Heart right ventricle (tissue), 16 donors: ENCODE data around the gene TMEM92. TPM values are rescaled to one million over a fixed set of nuclear protein-coding genes. Genes with fewer than 3 reads are reported as not detected.

Source experiments
- ATAC-seq, 8 donors: fragments of 200-7000 bp; cut with Tn5 transposase; one replicate each; pipeline ENCODE4 v1.9.1; 2020; ENCODE audit warnings: mild to moderate bottlenecking in 8 of 8, moderate library complexity in 8 of 8, moderate number of reproducible peaks in 1 of 8
- DNase-seq, 2 donors: peaks; one replicate each; pipeline ENCODE4 v3.0.0-alpha.2; 2020
- H3K27ac ChIP-seq, 10 donors: fragments of 200-600 bp; sonication (generic) in 2 of 10; one replicate each; pipeline versions ENCODE4 v1.5.0 to v1.8.0; 2020 to 2022; ENCODE audit warnings: mild to moderate bottlenecking in 3 of 10
- H3K27me3 ChIP-seq, 7 donors: fragments of 200-600 bp; one replicate each; pipeline ENCODE4 v1.8.0; 2021 to 2022; ENCODE audit warnings: mild to moderate bottlenecking in 2 of 7
- H3K36me3 ChIP-seq, 9 donors: fragments of 200-600 bp; sonication (generic) in 1 of 9; one replicate each; pipeline versions ENCODE4 v1.5.0 to v1.8.0; 2020 to 2022; ENCODE audit warnings: mild to moderate bottlenecking in 2 of 9
- H3K4me1 ChIP-seq, 9 donors: fragments of 200-600 bp; sonication (generic) in 1 of 9; one replicate each; pipeline versions ENCODE4 v1.5.0 to v1.8.0; 2020 to 2022; ENCODE audit warnings: mild to moderate bottlenecking in 4 of 9
- H3K4me3 ChIP-seq, 10 donors: fragments of 200-600 bp; sonication (generic) in 2 of 10; one replicate each; pipeline versions ENCODE4 v1.5.0 to v1.8.0; 2020 to 2022; ENCODE audit warnings: mild to moderate bottlenecking in 7 of 10, moderate library complexity in 2 of 10
- H3K9me3 ChIP-seq, 11 donors: fragments of 200-600 bp in 10 of 11; sonication (generic) in 2 of 11; one replicate each; pipeline versions ENCODE4 v1.5.0 to v1.8.0; 2013 to 2022; ENCODE audit warnings: mild to moderate bottlenecking in 2 of 11, control low read depth in 1 of 11, moderate library complexity in 1 of 11
- WGBS, 2 donors: extraction: QIAGEN DNeasy Blood & Tissue Kit; methylation state at CpG; one replicate each; pipeline ENCODE4 v1.1.7; 2013; ENCODE audit warnings: inconsistent platforms in 1 of 2; 5-methylcytosine and 5-hydroxymethylcytosine counted together
- intact Hi-C, 10 donors: fragments of 100-400 bp; cut with DNase I; formaldehyde crosslinking; loops; one replicate each; pipeline versions ENCODE4 v1.11.1 to v1.14.2; 2022
- polyA plus RNA-seq, 2 donors: library from polyadenylated mRNA; stranded (reverse); fragments of 200-250 nt; gene quantifications; one replicate each; pipeline ENCODE4 v1.2.3, GENCODE V29; 2013
- total RNA-seq, 10 donors: library from RNA; stranded (reverse); fragmentation: NEBNext Ultra II Directional in 3 of 10; extraction: Animal tissue kit (Norgen Biotek cat#: 25700) in 3 of 10; gene quantifications; one replicate each; pipeline versions ENCODE4 v1.2.1 to v1.2.4, GENCODE V29; 2021 to 2023
- TF ChIP-seq, protein P1 (sequence below), 9 donors: fragments of 200-600 bp; sonication (generic) in 2 of 9; IDR thresholded peaks; one replicate each; pipeline versions ENCODE4 v1.5.0 to v1.8.0; 2021 to 2022; ENCODE audit warnings: antibody characterized with exemption in 9 of 9, mild to moderate bottlenecking in 5 of 9, moderate library complexity in 1 of 9
- donor health status: Arrhythmogenic right ventricular cardiomyopathy.
- donor health status: ischemic (EF 13 %, LVEDD 7.1; RV severe dilation, severe dysfunction).
- donor health status: healthy with polysubstance abuse.
- donor health status: DM: no; HTN: yes; CAD: no.
- donor health status: DM: no; HTN: no; CAD: no.
- donor health status: ischemic (EF 25% LVEDD 6.9; RV normal size, moderate dysfunction).
- donor health status: ischemic (EF 25% LVEDD 5.7; RV mildly dilated, moderate dysfunction).
- donor health status: healthy.
- donor health status: DM: yes; HTN: yes; CAD: no.
- donor health status: Ischemic cardiomyopathy.
- donor health status: ischemic (EF 35%, LVEDD 5.7; RV mildly dilated, moderate dysfunction).
- donor health status: nonischemic (EF 11% LVEDD 7.7; RV severe dilation, severe dysfunction).
- donor health status: DM: yes; HTN: yes; CAD: no.
- donor health status: PGD.
- donor health status: ischemic (EF 29% LVEDD 5.4; RV normal size, mild dysfunction).
- donor health status: nonischemic (EF 23%, LVEDD 6.1; RV moderate dilation, normal function).

Gene TMEM92
- total and polyA plus RNA-seq, 12 donors = 0.04 TPM; not detected in 11

DNA sequence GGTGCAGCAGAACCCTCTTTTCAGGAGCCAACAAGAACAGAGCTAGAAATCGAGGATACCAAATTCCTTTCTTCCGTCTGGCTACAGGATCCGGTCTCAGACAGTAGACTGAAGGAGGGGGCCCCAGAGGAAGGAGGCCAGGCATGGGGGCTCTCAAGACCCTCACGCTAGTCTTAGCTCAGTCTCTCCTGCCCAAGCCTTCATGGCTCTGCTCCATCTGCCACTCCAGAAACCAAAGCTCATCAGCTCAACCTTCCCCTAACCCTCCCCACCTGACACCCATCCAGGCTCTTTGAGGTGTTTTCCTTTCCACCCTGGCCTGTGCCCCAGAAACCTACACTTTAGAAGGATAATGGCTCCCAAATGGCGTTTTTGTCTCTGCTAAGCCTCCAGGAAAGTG lies 6.2 kb upstream of the TMEM92 start:
- Histone ChIP-seq H3K27ac (peak overlapping the region in 2 of 10 donors; percentile 25 to 31), H3K36me3 (no peaks in the 10 kb centered on the region), H3K27me3 (peaks cover 0 to 1% (median 0%) of the 10 kb centered on the region in 7 donors), H3K9me3 (no peaks in the 10 kb centered on the region), H3K4me1 (peaks cover 0 to 55% (median 14%) of the 10 kb centered on the region in 9 donors), H3K4me3 (no peak overlapping the region)
- DNase-seq = no peak
- intact Hi-C loops = no loop called here
- TF ChIP-seq, protein P1, sequence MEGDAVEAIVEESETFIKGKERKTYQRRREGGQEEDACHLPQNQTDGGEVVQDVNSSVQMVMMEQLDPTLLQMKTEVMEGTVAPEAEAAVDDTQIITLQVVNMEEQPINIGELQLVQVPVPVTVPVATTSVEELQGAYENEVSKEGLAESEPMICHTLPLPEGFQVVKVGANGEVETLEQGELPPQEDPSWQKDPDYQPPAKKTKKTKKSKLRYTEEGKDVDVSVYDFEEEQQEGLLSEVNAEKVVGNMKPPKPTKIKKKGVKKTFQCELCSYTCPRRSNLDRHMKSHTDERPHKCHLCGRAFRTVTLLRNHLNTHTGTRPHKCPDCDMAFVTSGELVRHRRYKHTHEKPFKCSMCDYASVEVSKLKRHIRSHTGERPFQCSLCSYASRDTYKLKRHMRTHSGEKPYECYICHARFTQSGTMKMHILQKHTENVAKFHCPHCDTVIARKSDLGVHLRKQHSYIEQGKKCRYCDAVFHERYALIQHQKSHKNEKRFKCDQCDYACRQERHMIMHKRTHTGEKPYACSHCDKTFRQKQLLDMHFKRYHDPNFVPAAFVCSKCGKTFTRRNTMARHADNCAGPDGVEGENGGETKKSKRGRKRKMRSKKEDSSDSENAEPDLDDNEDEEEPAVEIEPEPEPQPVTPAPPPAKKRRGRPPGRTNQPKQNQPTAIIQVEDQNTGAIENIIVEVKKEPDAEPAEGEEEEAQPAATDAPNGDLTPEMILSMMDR (IDR thresholded peaks at IDR 0.05) = no peak
- 69 to 70% methylated on average over 5 of the region's 5 CpGs for WGBS, 2 donors
- ATAC-seq = no peak

DNA sequence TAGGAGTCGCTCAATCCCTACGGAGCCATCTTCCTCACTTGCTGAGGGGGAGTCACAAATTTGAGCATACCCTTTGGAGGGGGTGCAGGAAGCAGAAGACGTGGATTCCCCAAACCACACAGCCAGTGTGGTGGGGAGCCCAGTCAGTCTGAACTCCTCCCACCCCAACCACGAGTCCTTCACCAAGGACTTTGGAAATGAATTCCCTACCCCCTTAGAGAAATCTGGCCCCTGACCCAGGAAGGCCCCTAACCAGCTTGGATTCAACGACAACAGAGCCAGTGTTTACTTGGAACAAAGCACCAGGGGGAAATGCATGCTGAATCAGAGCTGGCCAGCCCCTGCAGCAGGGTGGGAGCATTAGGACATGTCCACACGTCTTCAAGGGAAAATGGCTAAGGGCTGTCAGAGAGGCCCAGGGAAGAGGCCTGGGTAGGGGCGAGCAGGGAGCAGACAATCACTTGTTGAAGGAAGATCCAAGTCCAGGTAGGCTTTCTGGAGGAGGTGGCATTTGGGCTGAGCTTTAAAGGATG lies 5.5 kb upstream of the TMEM92 start:
- no peak overlapping the region for H3K4me3 ChIP-seq
- DNase-seq (no peak), ATAC-seq (no peak)
- TF ChIP-seq, protein P1 (IDR thresholded peaks at IDR 0.05) = no peak
- H3K9me3 ChIP-seq = no peaks in the 10 kb centered on the region
- peak overlapping the region in 1 of 10 donors; percentile 55 for H3K27ac ChIP-seq
- intact Hi-C loops = no loop called here
- no peaks in the 10 kb centered on the region for H3K36me3 ChIP-seq
- 72 to 75% methylated on average over 7 of the region's 7 CpGs for WGBS, 2 donors
- H3K4me1 ChIP-seq = peaks cover 0 to 54% (median 14%) of the 10 kb centered on the region in 9 donors
- peaks cover 0 to 9% (median 7%) of the 10 kb centered on the region in 7 donors for H3K27me3 ChIP-seq

DNA sequence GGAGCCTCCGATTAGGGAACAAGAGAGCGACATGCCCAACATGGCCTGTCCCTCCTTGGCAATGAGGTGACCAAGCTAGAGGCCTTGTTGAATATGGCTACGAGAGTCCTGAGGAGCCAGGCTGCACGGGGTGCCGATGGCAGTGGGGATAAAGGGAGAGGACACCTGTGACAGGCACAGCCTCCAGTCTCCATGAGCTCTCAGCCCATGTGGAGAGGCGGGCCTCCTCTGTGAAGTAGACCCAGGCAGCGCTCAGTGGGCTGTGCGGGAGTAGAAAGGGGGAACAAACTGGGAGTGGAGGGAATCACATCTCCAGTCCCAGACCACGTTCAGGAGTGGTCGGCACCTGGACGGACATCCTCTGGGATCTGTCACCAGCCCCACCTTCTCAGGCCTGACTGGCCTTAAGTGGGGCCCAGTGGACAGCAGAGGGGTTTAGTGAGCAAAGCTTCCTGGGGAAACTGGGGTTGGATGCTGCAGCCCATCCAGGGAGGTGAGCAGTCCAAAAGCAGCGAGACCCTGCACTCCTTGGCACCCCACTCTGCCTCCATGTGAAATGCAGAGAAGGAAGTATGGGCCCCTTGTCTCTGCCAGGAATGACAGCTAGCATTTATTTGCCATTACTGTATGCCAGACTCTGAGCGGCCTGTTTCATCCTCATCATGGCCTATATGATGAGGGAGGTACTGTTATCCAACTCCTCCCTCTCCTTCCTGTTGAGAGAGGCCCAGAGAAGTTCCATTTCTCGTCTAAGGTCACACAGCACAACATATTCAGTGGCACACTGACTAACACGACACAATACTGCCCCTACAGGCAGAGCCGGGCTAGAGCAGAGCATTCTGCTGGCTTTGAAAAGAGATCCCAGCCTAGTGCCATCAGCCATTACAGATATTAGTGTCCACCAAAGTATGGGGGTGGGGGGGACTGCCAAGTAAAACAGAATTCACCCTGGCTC lies 4.5 kb upstream of the TMEM92 start:
- H3K27me3 ChIP-seq = peaks cover 0 to 18% (median 16%) of the 10 kb centered on the region in 7 donors
- H3K36me3 ChIP-seq = no peaks in the 10 kb centered on the region
- WGBS, 2 donors = 64 to 67% methylated on average over 16 of the region's 16 CpGs
- intact Hi-C loops = loop anchor here in 3 of 10 donors (2.0 to 5.0 kb wide), 2 partner anchors 67 to 69 kb away; partner anchors contain the start of gene COL1A1 (in 3 of the 3)
- no peak overlapping the region for H3K4me3 ChIP-seq
- H3K9me3 ChIP-seq = no peaks in the 10 kb centered on the region
- peaks cover 0 to 46% (median 14%) of the 10 kb centered on the region in 9 donors for H3K4me1 ChIP-seq
- TF ChIP-seq, protein P1 (IDR thresholded peaks at IDR 0.05) = peak; percentile 32 to 79 (median 70)
- peak overlapping the region in 6 of 10 donors; percentile 36 to 63 (median 55) for H3K27ac ChIP-seq
- DNase-seq = peak; percentile 65
- ATAC-seq = peak in 7 of 8 donors; percentile 58 to 73 (median 64)
